Keratinocyte (primary cell): Measurements from ENCODE around the gene SPIN2A.

Source experiments
- EZH2 ChIP-seq: IDR thresholded peaks from one replicate; pipeline ENCODE4 v1.6.1; 2012; ENCODE audit warnings: inconsistent platforms, mild to moderate bottlenecking, low read length, moderate library complexity
- TF ChIP-seq, protein P1 (sequence below), 3 experiments: IDR thresholded peaks in 1 of 3; conservative IDR thresholded peaks in 1 of 3; optimal IDR thresholded peaks in 1 of 3; 2 replicates in 2 of 3; 3 replicates in 1 of 3; pipeline versions ENCODE3 to v1.5.1; 2011; ENCODE audit warnings: low read length in 3 of 3, mild to moderate bottlenecking in 3 of 3, moderate library complexity in 2 of 3, control low read depth in 1 of 3, inconsistent platforms in 1 of 3; ENCODE audit not compliant: insufficient read depth in 2 of 3; ENCODE audit errors: extremely low read depth in 1 of 3

DNA sequence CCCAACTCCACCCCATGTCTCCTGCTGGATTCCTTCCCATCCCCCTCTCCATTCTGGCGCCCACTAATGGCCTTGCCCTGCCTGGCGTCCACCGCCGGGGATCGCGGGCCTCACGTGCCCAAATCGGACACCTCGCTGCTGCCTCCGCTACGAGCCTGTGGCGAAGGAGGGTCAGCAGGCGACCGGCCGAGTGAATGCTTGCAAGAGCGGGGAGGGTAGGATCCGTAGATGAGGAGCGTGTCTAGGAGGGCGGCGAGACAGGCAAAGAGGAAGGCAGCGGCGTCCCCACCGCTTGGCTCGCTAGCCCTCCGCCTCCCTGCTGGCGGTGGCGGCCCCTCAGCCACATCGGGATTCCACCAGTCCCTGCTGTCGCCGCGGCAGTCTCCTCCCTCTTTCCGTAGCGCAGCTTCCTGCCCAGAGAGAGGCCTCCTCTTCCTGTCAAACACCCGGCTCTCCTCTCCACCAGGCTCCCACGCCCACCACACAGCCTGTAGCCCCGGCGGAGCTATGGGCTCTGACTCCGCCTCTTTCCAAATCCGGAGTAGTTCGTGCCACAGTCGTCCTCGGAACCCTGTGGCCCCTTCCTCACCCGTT is 15.9 kb downstream of the SPIN2A start, which contains the start of gene SPIN2B:
- TF ChIP-seq, protein P1, sequence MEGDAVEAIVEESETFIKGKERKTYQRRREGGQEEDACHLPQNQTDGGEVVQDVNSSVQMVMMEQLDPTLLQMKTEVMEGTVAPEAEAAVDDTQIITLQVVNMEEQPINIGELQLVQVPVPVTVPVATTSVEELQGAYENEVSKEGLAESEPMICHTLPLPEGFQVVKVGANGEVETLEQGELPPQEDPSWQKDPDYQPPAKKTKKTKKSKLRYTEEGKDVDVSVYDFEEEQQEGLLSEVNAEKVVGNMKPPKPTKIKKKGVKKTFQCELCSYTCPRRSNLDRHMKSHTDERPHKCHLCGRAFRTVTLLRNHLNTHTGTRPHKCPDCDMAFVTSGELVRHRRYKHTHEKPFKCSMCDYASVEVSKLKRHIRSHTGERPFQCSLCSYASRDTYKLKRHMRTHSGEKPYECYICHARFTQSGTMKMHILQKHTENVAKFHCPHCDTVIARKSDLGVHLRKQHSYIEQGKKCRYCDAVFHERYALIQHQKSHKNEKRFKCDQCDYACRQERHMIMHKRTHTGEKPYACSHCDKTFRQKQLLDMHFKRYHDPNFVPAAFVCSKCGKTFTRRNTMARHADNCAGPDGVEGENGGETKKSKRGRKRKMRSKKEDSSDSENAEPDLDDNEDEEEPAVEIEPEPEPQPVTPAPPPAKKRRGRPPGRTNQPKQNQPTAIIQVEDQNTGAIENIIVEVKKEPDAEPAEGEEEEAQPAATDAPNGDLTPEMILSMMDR (optimal IDR thresholded peaks at IDR 0.05 in 1 of 3, IDR thresholded peaks at IDR 0.05 in 1 of 3, conservative IDR thresholded peaks at IDR 0.05 in 1 of 3; ENCODE audit: extremely low read depth in 1 of 3, insufficient read depth in 2 of 3, low read length in 3 of 3): no peak
- no peak for TF ChIP-seq EZH2
